ENCODE results near the gene RAP1GAP2. TPM values are rescaled to one million over a fixed set of nuclear protein-coding genes. Genes with fewer than 3 reads are reported as not detected.

The RAP1GAP2 gene
- total RNA-seq, 2 donors from 2014 or later: 28.9 to 48.3 TPM

DNA sequence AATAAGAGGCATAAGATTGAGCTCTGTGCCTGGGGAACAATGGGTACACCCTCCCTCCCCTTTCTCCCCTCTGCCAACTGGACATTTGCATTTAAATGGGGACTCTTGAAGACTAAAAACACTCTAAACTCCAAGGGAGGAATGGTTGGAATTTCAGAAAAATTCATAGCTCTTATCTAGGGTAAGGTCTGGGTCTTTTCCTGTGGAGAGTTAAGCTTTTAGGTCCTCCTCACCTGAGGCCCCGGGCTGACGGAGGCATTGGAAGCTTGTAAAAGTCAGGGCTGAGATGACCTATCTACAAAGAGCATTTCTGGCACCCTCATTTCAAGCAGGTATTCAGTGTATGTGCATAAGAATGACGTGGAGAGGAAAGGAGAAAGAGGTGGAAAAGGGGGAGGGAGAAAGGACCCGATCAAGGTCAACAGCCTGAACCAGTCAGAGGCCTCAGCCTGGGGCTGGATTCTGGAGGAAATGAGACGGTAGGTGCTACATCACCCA, 78.0 kb downstream of the RAP1GAP2 start:
- Histone ChIP-seq H3K27me3 (replicated peaks; ENCODE audit: insufficient read depth) (no peaks in the 10 kb centered on the region), H3K9me3 (no peaks in the 10 kb centered on the region), H3K36me3 (no peaks in the 10 kb centered on the region), H3K4me1 (replicated peaks) (no peaks in the 10 kb centered on the region), H3K27ac (no peak overlapping the region), H3K4me3 (no peak overlapping the region)
- TF ChIP-seq POLR2A (IDR thresholded peaks at IDR 0.05) (no peak), POLR2AphosphoS5 (IDR thresholded peaks at IDR 0.05) (no peak)
- TF ChIP-seq, protein P1, sequence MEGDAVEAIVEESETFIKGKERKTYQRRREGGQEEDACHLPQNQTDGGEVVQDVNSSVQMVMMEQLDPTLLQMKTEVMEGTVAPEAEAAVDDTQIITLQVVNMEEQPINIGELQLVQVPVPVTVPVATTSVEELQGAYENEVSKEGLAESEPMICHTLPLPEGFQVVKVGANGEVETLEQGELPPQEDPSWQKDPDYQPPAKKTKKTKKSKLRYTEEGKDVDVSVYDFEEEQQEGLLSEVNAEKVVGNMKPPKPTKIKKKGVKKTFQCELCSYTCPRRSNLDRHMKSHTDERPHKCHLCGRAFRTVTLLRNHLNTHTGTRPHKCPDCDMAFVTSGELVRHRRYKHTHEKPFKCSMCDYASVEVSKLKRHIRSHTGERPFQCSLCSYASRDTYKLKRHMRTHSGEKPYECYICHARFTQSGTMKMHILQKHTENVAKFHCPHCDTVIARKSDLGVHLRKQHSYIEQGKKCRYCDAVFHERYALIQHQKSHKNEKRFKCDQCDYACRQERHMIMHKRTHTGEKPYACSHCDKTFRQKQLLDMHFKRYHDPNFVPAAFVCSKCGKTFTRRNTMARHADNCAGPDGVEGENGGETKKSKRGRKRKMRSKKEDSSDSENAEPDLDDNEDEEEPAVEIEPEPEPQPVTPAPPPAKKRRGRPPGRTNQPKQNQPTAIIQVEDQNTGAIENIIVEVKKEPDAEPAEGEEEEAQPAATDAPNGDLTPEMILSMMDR (IDR thresholded peaks at IDR 0.05): no peak
- 38% methylated on average over 5 of the region's 5 CpGs for WGBS
- intact Hi-C loops (cut with DNase I): no loop called here
- DNase-seq (ENCODE audit: low spot score): no peak

DNA sequence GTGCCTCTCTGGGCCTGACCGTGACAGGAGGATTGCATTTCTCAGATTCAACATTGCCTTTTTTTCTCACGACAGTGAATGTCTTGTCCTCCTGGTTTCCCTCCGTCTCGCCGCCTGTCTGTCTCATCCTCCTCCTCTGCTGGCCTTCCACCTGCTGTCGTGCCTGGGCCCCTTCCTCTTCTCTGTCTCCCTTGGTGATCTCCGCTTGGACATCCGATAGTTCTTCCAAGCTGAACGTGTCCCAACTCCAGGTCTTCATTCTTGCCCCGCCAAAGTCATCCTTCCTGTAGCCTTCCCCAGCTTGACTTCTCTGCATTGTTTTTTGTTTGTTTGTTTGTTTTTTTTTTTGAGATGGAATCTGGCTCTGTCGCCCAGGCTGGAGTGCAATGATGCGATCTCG, 79.4 kb downstream of the RAP1GAP2 start:
- Histone ChIP-seq H3K27me3 (replicated peaks; ENCODE audit: insufficient read depth) (no peaks in the 10 kb centered on the region), H3K27ac (no peak overlapping the region), H3K9me3 (no peaks in the 10 kb centered on the region), H3K4me1 (replicated peaks) (no peaks in the 10 kb centered on the region), H3K36me3 (no peaks in the 10 kb centered on the region), H3K4me3 (no peak overlapping the region)
- intact Hi-C loops (cut with DNase I): no loop called here
- no peak for DNase-seq (ENCODE audit: low spot score)
- TF ChIP-seq POLR2AphosphoS5 (IDR thresholded peaks at IDR 0.05) (no peak), POLR2A (IDR thresholded peaks at IDR 0.05) (no peak)
- TF ChIP-seq, protein P1 (IDR thresholded peaks at IDR 0.05): no peak
- WGBS: 87% methylated on average over 13 of the region's 13 CpGs

GRCh38 chr17:2876467-2876866, 80.2 kb downstream of the RAP1GAP2 start:
- TF ChIP-seq, protein P1 (IDR thresholded peaks at IDR 0.05): no peak
- TF ChIP-seq POLR2AphosphoS5 (IDR thresholded peaks at IDR 0.05): no peak
- TF ChIP-seq POLR2A (IDR thresholded peaks at IDR 0.05): no peak
- intact Hi-C loops (cut with DNase I): no loop called here
- no peak for DNase-seq (ENCODE audit: low spot score)
- Histone ChIP-seq H3K36me3 (no peaks in the 10 kb centered on the region), H3K27me3 (replicated peaks; ENCODE audit: insufficient read depth) (no peaks in the 10 kb centered on the region), H3K4me3 (no peak overlapping the region), H3K9me3 (no peaks in the 10 kb centered on the region), H3K27ac (no peak overlapping the region), H3K4me1 (replicated peaks) (no peaks in the 10 kb centered on the region)
- 81% methylated on average over 6 of the region's 6 CpGs for WGBS

DNA sequence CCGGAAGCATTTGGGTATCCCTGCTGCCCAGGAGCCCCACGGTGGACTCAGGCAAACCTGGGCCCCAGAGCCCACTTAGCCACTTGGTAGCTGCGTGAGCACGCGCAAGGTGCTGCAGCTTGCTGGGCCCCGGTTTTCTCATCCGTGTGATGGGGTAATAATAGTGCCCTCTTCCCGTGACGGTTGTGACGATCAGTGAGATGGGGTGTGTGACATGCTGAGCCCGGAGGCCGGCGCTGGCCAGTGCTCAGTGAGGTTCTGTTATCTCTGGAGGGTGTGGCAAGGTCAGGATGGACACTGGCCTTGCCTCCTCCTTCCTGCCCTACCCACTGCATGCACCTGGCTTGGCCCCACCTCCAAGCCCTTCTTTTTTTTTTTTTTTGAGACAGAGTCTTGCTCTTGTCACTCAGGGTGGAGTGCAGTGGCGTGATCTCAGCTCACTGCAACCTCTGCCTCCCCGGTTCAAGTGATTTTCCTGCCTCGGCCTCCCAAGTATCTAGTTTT, 82.6 kb downstream of the RAP1GAP2 start:
- H3K9me3 ChIP-seq: no peaks in the 10 kb centered on the region
- intact Hi-C loops (cut with DNase I): no loop called here
- no peak for DNase-seq (ENCODE audit: low spot score)
- H3K27me3 ChIP-seq (replicated peaks; ENCODE audit: insufficient read depth): no peaks in the 10 kb centered on the region
- no peaks in the 10 kb centered on the region for H3K36me3 ChIP-seq
- no peaks in the 10 kb centered on the region for H3K4me1 ChIP-seq (replicated peaks)
- TF ChIP-seq, protein P1 (IDR thresholded peaks at IDR 0.05): no peak
- no peak overlapping the region for H3K4me3 ChIP-seq
- 91% methylated on average over 16 of the region's 16 CpGs for WGBS
- H3K27ac ChIP-seq: no peak overlapping the region

DNA sequence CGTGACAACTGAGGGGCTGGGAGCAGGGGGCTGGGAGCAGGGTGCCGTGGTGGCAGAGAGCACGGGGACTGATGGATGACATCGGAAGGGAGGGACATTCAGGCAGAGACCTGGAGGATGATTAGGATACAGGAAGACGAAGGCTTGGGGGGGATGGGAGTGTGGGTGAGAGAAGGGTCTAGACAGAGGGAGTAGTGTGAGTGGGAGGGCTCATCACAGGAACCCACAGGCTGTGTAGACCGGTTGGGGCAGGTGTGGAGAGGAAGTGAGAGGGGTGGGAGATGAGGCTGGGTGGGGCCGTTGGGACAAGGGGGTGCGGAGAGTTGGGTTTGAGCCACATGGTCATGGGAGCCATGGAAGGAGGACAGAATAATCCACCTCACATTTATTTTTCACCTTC, 83.8 kb downstream of the RAP1GAP2 start:
- intact Hi-C loops (cut with DNase I): no loop called here
- Histone ChIP-seq H3K36me3 (no peaks in the 10 kb centered on the region), H3K27ac (no peak overlapping the region), H3K27me3 (replicated peaks; ENCODE audit: insufficient read depth) (no peaks in the 10 kb centered on the region), H3K4me1 (replicated peaks) (no peaks in the 10 kb centered on the region), H3K4me3 (no peak overlapping the region), H3K9me3 (no peaks in the 10 kb centered on the region)
- no peak for DNase-seq (ENCODE audit: low spot score)
- TF ChIP-seq POLR2AphosphoS5 (IDR thresholded peaks at IDR 0.05): no peak
- TF ChIP-seq, protein P1 (IDR thresholded peaks at IDR 0.05): no peak
- no peak for TF ChIP-seq POLR2A (IDR thresholded peaks at IDR 0.05)
- WGBS: 69% methylated on average over 8 of the region's 8 CpGs
